ENCODE results near the gene GH1. TPM values are rescaled to one million over a fixed set of nuclear protein-coding genes. Genes with fewer than 3 reads are reported as not detected.
A peak's percentile ranks its signal among the peaks of the same experiment; 100 is the strongest.
"Not testable (repeated sequence)": the region's sequence is repeated elsewhere in the genome, so short reads cannot be mapped to it uniquely, and the experiment has no call there.

The GH1 gene
- total RNA-seq, 4 donors from 2014 or later, result not detected

DNA sequence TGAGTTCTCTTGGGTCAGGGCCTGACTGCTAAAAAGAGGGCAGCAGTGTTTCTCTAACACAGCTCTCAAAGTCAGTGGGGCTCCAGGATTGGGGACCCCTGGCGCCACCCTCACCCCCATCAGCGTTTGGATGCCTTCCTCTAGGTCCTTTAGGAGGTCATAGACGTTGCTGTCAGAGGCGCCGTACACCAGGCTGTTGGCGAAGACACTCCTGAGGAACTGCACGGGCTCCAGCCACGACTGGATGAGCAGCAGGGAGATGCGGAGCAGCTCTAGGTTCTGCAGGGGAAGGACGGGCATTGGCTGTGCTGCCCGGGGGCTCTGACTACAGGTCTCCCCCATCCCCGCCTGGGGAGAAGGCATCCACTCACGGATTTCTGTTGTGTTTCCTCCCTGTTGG is 993 bp downstream of the GH1 start:
- DNase-seq (ENCODE audit: low spot score in 2 of 2), result no peak
- WGBS, 2 donors, result 76 to 78% methylated on average over 13 of the region's 13 CpGs
- H3K27ac ChIP-seq, result no peak overlapping the region
- peaks cover 0 to 4% of the 10 kb centered on the region in 2 donors for H3K27me3 ChIP-seq
- no peak overlapping the region for H3K4me3 ChIP-seq
- H3K4me1 ChIP-seq, result peaks cover 0 to 7% (median 0%) of the 10 kb centered on the region in 4 donors
- TF ChIP-seq, protein P1, sequence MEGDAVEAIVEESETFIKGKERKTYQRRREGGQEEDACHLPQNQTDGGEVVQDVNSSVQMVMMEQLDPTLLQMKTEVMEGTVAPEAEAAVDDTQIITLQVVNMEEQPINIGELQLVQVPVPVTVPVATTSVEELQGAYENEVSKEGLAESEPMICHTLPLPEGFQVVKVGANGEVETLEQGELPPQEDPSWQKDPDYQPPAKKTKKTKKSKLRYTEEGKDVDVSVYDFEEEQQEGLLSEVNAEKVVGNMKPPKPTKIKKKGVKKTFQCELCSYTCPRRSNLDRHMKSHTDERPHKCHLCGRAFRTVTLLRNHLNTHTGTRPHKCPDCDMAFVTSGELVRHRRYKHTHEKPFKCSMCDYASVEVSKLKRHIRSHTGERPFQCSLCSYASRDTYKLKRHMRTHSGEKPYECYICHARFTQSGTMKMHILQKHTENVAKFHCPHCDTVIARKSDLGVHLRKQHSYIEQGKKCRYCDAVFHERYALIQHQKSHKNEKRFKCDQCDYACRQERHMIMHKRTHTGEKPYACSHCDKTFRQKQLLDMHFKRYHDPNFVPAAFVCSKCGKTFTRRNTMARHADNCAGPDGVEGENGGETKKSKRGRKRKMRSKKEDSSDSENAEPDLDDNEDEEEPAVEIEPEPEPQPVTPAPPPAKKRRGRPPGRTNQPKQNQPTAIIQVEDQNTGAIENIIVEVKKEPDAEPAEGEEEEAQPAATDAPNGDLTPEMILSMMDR (IDR thresholded peaks at IDR 0.05), result no peak
- TF ChIP-seq POLR2A (IDR thresholded peaks at IDR 0.05) (no peak), EP300 (IDR thresholded peaks at IDR 0.05) (no peak)
- H3K9me3 ChIP-seq, result no peaks in the 10 kb centered on the region
- no peaks in the 10 kb centered on the region for H3K36me3 ChIP-seq

DNA sequence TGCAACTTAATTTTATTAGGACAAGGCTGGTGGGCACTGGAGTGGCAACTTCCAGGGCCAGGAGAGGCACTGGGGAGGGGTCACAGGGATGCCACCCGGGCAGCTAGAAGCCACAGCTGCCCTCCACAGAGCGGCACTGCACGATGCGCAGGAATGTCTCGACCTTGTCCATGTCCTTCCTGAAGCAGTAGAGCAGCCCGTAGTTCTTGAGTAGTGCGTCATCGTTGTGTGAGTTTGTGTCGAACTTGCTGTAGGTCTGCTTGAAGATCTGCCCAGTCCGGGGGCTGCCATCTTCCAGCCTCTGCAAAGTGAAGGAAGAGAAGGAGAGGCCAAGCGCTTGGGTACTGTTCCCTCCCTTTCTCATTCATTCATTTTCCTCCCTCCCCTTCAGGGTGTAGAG is 1.4 kb downstream of the GH1 start:
- not testable (repeated sequence) for H3K4me1 ChIP-seq; H3K9me3 ChIP-seq; H3K36me3 ChIP-seq; H3K27me3 ChIP-seq; H3K27ac ChIP-seq; H3K4me3 ChIP-seq; DNase-seq (ENCODE audit: low spot score in 2 of 2)
- WGBS, 2 donors, result 88 to 90% methylated on average over 9 to 11 of the region's 11 CpGs

DNA sequence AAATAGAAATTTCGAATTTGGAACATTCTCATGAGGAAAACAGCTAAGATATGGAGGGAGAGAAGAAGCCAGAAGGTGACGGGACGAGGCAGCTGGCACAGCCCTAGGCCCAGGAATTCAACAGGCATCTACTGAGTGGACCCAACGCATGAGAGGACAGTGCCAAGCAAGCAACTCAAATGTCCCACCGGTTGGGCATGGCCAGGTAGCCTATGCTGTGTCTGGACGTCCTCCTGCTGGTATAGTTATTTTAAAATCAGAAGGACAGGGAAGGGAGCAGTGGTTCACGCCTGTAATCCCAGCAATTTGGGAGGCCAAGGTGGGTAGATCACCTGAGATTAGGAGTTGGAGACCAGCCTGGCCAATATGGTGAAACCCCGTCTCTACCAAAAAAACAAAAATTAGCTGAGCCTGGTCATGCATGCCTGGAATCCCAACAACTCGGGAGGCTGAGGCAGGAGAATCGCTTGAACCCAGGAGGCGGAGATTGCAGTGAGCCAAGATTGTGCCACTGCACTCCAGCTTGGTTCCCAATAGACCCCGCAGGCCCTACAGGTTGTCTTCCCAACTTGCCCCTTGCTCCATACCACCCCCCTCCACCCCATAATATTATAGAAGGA is 2.0 kb downstream of the GH1 start:
- Histone ChIP-seq H3K27ac (no peak overlapping the region), H3K4me1 (peaks cover 0 to 7% (median 0%) of the 10 kb centered on the region in 4 donors), H3K27me3 (peaks cover 0 to 4% of the 10 kb centered on the region in 2 donors), H3K36me3 (no peaks in the 10 kb centered on the region), H3K4me3 (no peak overlapping the region), H3K9me3 (no peaks in the 10 kb centered on the region)
- no peak for TF ChIP-seq EP300 (IDR thresholded peaks at IDR 0.05)
- no peak for TF ChIP-seq POLR2A (IDR thresholded peaks at IDR 0.05)
- TF ChIP-seq, protein P1 (IDR thresholded peaks at IDR 0.05), result no peak
- 82 to 86% methylated on average over 12 of the region's 12 CpGs for WGBS, 2 donors
- DNase-seq (ENCODE audit: low spot score in 2 of 2), result no peak

DNA sequence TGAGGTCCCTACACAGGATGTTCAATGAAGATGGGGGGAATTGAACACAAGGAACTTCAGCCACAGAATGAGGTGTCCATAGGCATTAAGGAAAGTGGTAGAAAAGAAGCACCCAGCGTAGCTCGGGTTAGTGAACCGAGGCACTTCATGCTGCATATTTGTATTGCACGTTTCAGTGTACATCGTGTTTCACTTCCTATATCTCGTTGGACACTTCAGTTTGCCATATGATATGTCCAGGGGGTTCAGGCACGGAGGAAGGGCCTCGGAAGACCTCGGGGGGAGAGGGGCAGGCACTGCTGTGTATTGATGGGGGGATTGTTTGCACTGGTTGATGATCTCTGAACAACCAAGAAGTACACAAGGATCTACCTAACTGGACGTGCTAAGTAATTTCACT is 2.9 kb downstream of the GH1 start:
- DNase-seq (ENCODE audit: low spot score in 2 of 2); H3K36me3 ChIP-seq: not testable (repeated sequence)
- 79% methylated on average over 10 of the region's 10 CpGs for WGBS, 2 donors

DNA sequence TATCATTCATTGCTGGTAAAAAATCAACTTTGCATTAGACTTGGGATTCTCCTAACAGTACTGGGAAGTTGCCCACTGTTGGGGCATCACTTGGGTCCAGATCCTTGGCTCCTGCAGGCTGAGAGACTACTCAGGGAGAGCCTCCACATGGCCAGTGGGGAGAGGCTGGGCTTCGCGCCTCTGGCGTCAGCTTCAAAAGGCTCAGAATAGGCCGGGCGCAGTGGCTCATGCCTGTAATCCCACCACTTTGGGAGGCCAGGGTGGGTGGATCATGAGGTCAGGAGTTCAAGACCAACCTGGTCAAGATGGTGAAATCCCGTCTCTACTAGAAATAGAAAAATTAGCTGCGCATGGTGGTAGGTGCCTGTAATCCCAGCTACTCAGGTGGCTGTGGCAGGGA is 4.2 kb downstream of the GH1 start:
- H3K9me3 ChIP-seq, result no peaks in the 10 kb centered on the region
- H3K4me1 ChIP-seq, result peaks cover 0 to 6% (median 0%) of the 10 kb centered on the region in 4 donors
- no peaks in the 10 kb centered on the region for H3K36me3 ChIP-seq
- no peak for DNase-seq (ENCODE audit: low spot score in 2 of 2)
- H3K27me3 ChIP-seq, result peaks cover 0 to 21% of the 10 kb centered on the region in 2 donors
- no peak for TF ChIP-seq EP300 (IDR thresholded peaks at IDR 0.05)
- no peak for TF ChIP-seq POLR2A (IDR thresholded peaks at IDR 0.05)
- TF ChIP-seq, protein P1 (IDR thresholded peaks at IDR 0.05), result no peak
- H3K27ac ChIP-seq, result no peak overlapping the region
- WGBS, 2 donors, result 93 to 94% methylated on average over 2 to 7 of the region's 7 CpGs
- no peak overlapping the region for H3K4me3 ChIP-seq

More for the DNA sequence above, 2.9 kb downstream of the GH1 start:
- not testable (repeated sequence) for H3K27ac ChIP-seq, H3K4me1 ChIP-seq, H3K4me3 ChIP-seq, H3K9me3 ChIP-seq
- H3K27me3 ChIP-seq, result peaks cover 0 to 12% of the 10 kb centered on the region in 2 donors

DNA sequence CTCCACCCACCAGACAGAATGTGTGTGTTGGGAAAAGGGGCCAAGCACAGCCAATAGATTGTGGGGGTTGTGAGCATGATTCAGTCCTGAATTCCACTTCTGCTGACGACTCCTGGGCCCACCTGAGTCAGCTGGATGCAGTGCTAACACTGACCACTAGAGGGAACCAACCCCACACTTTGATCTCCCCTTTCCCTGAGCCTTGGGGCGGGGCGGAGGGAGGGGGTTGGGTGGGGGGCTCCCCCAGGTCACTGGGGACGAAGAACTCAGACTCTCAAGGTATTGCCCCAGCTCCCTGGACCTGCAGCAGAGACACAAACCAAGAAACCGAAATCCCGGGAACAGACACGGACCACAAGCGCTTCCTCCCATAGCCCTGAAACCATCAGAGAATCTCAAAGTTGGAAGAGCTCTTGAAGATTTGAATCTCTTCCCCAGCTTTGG is 7.0 kb downstream of the GH1 start:
- no peaks in the 10 kb centered on the region for H3K4me1 ChIP-seq
- 35 to 57% methylated on average over 6 to 8 of the region's 8 CpGs for WGBS, 2 donors
- DNase-seq (ENCODE audit: low spot score in 2 of 2), result peak in 1 of 2 donors; percentile 60
- TF ChIP-seq EP300 (IDR thresholded peaks at IDR 0.05) (no peak), POLR2A (IDR thresholded peaks at IDR 0.05) (no peak)
- TF ChIP-seq, protein P1 (IDR thresholded peaks at IDR 0.05), result peak; percentile 47 to 96 (median 85)
- no peaks in the 10 kb centered on the region for H3K36me3 ChIP-seq
- H3K27me3 ChIP-seq, result peaks cover 0 to 16% of the 10 kb centered on the region in 2 donors
- H3K4me3 ChIP-seq, result no peak overlapping the region
- no peaks in the 10 kb centered on the region for H3K9me3 ChIP-seq
- H3K27ac ChIP-seq, result no peak overlapping the region

All from tibial nerve (tissue), 4 donors.